T-helper 22 cell (primary cell): ENCODE data around the gene BAZ2B.
A peak's percentile ranks its signal among the peaks of the same experiment; 100 is the strongest.

ENCODE experiments used
- DNase-seq: peaks from one replicate; pipeline ENCODE4 v3.0.0-alpha.2; 2020; ENCODE audit warnings: low read depth

BAZ2B gene

GRCh38 chr2:159525012-159525411 lies 91.3 kb downstream of the BAZ2B start:
- DNase-seq: no peak

- no peak for DNase-seq
Measured at GRCh38 chr2:159521272-159521671, 95.1 kb downstream of the BAZ2B start.

GRCh38 chr2:159518321-159519005 lies 97.9 kb downstream of the BAZ2B start:
- no peak for DNase-seq

GRCh38 chr2:159516241-159516758 lies 100.0 kb downstream of the BAZ2B start:
- peak; percentile 4 for DNase-seq

GRCh38 chr2:159515441-159515840 lies 100.9 kb downstream of the BAZ2B start:
- no peak for DNase-seq

- no peak for DNase-seq
Measured at GRCh38 chr2:159513745-159514144, 102.6 kb downstream of the BAZ2B start.

- DNase-seq: no peak
Measured at GRCh38 chr2:159508140-159508539, 108.2 kb downstream of the BAZ2B start.

- DNase-seq: no peak
Measured at GRCh38 chr2:159506764-159507440, 109.4 kb downstream of the BAZ2B start.

- no peak for DNase-seq
Measured at GRCh38 chr2:159506202-159506601, 110.1 kb downstream of the BAZ2B start.

GRCh38 chr2:159505196-159505595 lies 111.2 kb downstream of the BAZ2B start:
- no peak for DNase-seq

GRCh38 chr2:159501743-159502142 lies 114.6 kb downstream of the BAZ2B start:
- DNase-seq: no peak

- no peak for DNase-seq
Measured at GRCh38 chr2:159497847-159498246, 118.5 kb downstream of the BAZ2B start.

GRCh38 chr2:159497256-159497655 lies 119.1 kb downstream of the BAZ2B start:
- no peak for DNase-seq

GRCh38 chr2:159489476-159489875 lies 126.9 kb downstream of the BAZ2B start:
- DNase-seq: no peak

- DNase-seq: no peak
Measured at GRCh38 chr2:159484532-159484931, 131.8 kb downstream of the BAZ2B start.

GRCh38 chr2:159476329-159476728 lies 140.0 kb downstream of the BAZ2B start:
- DNase-seq: no peak

- no peak for DNase-seq
Measured at GRCh38 chr2:159475793-159476192, 140.6 kb downstream of the BAZ2B start.

- DNase-seq: no peak
Measured at GRCh38 chr2:159471340-159471739, 145.0 kb downstream of the BAZ2B start.

- no peak for DNase-seq
Measured at GRCh38 chr2:159468257-159468656, 148.1 kb downstream of the BAZ2B start.

- DNase-seq: no peak
Measured at GRCh38 chr2:159462961-159463360, 153.4 kb downstream of the BAZ2B start.

GRCh38 chr2:159462201-159462785 lies 154.1 kb downstream of the BAZ2B start:
- no peak for DNase-seq

- no peak for DNase-seq
Measured at GRCh38 chr2:159461076-159461475, 155.3 kb downstream of the BAZ2B start.

- DNase-seq: no peak
Measured at GRCh38 chr2:159460227-159460626, 156.1 kb downstream of the BAZ2B start.
